HG03108 (cell line): ENCODE measurements around the gene PIP4P1.
"Not testable (repeated sequence)": the region's sequence is repeated elsewhere in the genome, so short reads cannot be mapped to it uniquely, and the experiment has no call there.

Source experiments
- ATAC-seq: cut with Tn5 transposase; IDR thresholded peaks from one replicate; pipeline ENCODE4 v1.9.1; 2021; ENCODE audit warnings: moderate library complexity; ENCODE audit not compliant: unreplicated experiment

PIP4P1 gene

GRCh38 chr14:20477211-20477876 lies 16.1 kb upstream of the PIP4P1 start:
- no peak for ATAC-seq

GRCh38 chr14:20476776-20477175 lies 15.5 kb upstream of the PIP4P1 start:
- no peak for ATAC-seq

DNA sequence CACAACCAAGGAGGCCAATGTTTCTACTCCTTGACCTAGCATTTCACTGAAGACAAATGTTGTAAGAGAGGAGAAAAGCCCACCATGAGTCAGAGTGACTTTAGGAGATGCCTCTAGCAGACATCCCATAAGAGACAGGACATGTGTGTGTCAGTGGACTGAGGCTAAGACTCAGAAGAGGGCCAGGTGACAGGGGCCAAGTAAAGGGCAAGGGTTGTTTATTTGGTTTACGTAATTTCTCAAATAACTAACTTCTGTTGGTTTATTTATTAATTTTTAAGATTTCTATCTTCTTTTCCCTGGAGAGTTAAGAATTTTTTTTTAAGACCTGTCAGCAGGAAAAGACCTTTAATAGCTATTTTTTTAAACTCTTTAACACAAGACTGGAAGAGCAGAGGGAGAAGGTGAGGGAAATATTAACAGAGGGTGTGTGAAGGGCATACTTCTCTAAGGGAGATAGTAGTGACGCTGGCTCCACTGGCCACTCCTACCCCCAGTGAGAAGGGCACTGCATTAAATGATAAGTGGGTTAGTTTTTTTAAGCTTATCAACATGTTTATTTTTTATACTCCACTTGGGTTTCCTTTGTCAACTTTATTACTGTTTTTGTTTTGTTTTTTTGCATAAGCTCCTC lies 11.4 kb upstream of the PIP4P1 start:
- no peak for ATAC-seq

- ATAC-seq = no peak
Measured at GRCh38 chr14:20470603-20470901, 9.3 kb upstream of the PIP4P1 start.

DNA sequence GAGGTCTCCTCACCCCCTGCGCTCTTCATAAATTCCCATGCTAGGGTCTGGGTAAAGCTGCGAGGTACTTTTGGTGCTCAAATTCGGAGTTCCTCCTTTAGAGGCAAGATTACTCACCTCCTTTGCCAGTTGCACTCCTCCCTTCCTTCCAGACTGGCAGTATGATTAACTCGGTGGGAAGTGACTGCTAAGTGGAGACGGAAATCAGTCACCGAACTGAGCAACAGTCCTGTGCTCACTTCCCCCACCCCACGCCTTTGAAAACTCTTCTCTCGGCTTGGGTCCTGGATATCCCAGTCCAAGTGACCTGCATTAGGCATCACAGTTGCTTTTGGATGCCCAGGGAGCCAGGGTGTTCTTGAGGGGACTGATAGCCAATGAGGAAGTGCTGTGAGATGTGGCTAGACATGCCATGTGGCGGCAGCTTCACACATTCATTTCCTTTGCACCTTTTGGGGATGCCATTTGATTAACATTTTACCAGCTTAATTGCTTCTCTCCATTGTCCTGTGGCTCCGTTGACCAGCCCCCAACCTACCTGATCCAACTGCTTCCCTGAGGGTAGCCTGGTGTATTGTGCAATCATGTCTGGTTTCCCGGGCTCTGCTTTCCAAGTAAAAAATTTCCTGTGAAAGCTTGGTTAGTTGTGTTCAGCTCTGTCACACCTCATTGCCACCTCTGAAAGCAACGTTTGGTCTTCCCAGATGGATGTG lies 8.8 kb upstream of the PIP4P1 start:
- peak; percentile 27 for ATAC-seq

- ATAC-seq = peak; percentile 92
Measured at GRCh38 chr14:20469242-20469889, 8.1 kb upstream of the PIP4P1 start, which contains the start of gene PNP. PNP (plus strand) TSS chr14:20469406; CDS start chr14:20469525, 119 bp downstream.

DNA sequence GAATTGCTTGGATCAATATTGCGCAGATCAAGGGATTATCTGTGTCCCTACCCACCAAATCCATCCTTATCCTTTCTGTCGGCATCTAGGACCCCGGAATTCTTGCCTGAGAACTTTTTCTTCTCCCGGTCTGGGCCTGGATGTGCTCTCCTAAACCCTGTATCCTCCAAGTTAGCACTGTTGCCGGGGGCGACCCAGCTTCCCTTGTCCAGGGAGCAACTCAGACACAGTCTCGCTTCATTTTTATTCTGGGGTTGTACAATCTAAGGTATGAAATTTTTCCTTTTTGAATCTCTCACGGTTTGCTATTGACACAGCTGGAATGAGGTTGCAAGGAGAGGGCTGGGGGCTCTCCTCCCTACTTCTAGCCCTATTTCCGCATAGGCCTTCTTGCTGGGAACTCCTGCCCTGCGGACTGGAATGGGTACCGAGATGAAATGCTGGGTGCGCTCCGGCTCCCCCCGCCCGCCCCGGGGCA lies 7.6 kb upstream of the PIP4P1 start:
- no peak for ATAC-seq

DNA sequence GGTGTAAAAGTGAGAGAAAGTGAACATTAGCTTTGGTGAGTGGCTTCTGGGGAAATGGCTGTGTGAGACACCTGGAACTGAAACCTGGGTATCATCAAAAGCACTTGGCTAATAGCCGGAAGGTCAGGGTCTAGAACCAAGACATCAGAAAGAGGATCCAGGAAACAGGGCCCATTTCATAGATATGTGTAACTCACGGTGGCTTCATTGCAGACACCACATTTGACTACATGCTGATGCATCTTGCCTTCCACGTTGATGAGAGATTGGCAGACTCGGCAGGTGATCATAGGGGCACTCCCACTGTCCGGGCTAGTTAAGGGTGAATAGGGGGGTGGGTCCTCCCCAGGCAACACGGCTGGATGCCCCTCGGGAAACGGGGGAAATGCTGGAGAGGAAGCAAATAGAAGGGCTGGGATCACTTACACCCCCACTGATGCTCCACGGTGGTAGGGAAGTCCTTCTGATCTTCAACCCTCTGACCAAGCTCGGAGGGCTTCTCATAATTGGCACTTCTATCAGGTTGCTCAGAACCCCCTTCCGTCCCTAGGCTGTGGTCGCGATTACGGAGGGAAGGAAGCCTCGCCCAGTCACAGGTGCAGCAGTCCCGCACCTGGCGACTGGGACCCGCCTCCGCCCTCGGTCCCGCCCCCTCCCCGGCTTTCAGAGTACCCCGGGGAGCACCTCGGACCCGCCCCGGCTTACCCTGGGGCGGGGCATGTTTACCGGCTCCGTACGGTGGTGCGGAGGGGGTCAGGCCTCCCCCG lies 593 bp downstream of the PIP4P1 start:
- no peak for ATAC-seq

DNA sequence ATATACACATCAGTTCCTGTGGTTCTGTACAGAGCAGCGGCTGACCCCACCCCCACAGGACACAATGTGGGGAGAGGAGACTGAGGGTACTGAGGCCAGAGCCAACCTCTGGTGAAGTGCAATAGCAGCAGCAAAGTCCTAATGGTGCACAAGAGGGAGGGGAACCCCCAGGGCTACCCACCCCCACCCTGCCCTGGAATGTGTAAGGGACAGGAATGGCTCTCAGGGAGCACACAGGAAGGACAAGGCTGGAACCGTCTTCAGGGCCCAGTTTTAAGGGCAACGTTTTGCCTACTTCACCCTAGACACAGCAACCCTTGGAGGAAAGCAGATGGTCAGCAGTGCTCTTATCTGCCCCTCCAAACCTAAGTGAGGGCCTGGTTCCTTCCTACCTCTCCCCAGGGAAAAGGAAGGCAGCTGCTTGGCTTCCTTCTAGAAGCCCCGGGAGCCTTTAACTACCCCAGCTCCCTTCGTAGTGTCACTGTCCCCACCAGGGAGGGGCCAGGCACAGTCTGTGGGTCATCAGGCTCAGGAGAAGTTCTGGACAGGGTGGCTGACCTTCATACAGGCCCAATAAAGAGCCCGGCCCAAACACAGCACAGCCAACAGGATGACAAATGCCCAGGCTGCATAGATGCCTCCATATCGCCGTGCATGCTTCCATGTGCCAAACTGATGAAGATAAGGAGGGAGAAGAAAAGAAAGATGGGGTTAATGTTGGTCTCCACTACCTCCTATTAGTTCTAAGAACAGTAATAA lies 3.0 kb downstream of the PIP4P1 start:
- ATAC-seq = no peak

- ATAC-seq = no peak
Measured at GRCh38 chr14:20456971-20457370, 4.3 kb downstream of the PIP4P1 start.

DNA sequence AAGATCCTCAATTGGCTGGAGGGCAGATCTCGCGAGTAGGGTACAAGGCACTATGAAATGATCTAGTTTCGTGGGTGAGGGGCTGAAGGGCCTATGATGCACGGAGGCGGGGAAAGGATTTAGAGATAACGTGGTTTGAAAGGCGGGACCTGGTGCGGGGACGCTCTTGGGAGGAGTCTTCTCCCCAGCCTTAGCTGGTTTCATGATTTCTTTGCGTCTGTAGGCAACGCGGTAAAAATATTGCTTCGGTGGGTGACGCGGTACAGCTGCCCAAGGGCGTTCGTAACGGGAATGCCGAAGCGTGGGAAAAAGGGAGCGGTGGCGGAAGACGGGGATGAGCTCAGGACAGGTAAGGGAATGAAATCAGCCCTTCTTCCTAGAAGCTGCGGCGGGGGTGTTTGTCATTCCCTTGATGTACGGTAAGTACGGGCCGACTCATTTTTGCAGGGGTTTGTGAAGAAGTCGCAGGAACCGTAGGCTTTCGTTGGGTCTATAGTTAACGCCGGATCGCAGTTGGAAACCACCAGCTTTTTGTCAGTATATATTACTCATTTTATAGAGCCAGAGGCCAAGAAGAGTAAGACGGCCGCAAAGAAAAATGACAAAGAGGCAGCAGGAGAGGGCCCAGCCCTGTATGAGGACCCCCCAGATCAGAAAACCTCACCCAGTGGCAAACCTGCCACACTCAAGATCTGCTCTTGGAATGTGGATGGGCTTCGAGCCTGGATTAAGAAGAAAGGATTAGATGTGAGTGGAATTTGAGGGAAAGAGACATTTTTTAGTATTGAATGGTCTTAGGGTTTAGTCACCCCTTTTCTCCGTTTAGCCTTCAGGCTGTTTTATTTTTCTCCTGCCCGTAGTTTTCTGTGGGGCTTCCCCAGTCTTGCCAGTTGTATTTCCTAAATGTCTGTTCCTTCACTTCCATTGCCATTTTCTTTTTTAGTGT lies 5.6 kb downstream of the PIP4P1 start:
- ATAC-seq = peak; percentile 22

DNA sequence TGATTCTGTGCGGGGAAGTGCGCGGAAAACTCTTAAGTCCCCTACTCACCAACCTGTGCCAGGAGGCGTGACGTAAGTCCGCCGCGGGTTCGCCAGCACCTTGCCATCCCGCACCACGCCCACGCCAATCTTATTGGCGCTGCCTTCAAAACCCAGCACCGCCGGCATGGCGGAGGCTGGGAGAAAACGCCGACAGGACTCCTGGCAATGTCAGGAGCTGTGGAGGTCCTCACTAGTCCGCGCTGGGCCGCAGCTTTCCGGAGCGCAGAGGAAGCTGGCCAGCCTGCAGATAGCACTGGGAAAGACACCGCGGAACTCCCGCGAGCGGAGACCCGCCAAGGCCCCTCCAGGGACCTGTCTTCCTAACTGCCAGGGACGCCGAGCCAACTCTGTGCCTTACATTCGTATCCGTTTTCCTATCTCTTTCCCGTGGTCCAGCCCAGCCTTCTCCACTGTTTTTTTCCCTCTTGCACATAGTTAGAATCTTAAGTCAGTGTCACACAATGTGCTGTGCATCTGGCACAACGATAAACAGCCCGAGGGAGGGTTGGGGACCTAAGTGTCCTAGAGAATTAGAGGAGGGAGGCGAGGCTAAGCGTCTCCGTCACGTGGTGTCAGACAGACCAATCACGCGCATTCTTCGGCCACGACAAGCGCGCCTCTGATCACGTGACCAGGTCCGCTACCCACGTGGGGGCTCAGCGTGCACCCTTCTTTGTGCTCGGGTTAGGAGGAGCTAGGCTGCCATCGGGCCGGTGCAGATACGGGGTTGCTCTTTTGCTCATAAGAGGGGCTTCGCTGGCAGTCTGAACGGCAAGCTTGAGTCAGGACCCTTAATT lies 6.5 kb downstream of the PIP4P1 start, which contains the start of the genes APEX1 and OSGEP:
Gene APEX1 (plus strand): TSS at position 711 of the 839 bp plus-strand sequence. CDS start 420 bp downstream, outside the sequence.
Gene OSGEP (minus strand): TSS at position 297 of the 839 bp plus-strand sequence. CDS start 129 bp downstream, at position 168.
- ATAC-seq = peak; percentile 80

GRCh38 chr14:20452831-20453230 lies 8.4 kb downstream of the PIP4P1 start:
- ATAC-seq = not testable (repeated sequence)

GRCh38 chr14:20446889-20447288 lies 14.3 kb downstream of the PIP4P1 start:
- no peak for ATAC-seq

DNA sequence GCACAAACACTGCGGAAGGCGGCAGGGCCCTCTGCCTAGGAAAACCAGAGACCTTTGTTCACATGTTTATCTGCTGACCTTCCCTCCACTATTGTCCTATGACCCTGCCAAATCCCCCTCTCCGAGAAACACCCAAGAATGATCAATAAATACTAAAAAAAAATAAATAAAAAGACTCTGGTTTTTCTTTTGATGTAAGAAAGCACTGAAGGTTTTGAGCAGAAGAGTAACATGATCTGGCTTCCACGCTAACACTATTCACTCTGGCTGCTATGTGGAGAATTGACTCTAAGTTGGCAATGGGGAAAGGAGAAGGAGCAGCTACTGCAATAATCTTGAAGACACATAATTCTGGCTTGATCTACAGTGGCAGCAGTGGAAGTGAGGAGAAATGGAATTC lies 17.6 kb downstream of the PIP4P1 start:
- ATAC-seq = not testable (repeated sequence)

DNA sequence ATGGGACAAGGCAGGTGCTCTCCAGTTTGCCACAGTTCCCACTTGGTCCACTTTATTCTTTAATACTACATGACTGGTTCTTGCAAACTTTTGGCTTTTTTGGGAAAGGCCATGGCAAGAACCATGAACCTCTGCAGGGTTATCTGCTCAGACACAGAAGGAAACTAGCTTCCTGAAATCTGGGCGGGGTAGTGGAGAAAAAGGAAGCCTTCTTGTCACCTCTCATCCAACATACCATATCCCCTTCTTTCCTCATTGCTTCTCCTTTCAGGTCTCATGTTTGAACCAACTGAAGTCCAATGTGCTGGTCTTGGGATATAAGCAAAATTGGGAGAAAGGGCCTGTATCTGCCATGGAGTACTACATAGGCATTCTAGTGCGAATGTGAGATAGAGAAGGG lies 19.8 kb downstream of the PIP4P1 start:
- no peak for ATAC-seq

GRCh38 chr14:20440882-20441281 lies 20.4 kb downstream of the PIP4P1 start:
- ATAC-seq = no peak

DNA sequence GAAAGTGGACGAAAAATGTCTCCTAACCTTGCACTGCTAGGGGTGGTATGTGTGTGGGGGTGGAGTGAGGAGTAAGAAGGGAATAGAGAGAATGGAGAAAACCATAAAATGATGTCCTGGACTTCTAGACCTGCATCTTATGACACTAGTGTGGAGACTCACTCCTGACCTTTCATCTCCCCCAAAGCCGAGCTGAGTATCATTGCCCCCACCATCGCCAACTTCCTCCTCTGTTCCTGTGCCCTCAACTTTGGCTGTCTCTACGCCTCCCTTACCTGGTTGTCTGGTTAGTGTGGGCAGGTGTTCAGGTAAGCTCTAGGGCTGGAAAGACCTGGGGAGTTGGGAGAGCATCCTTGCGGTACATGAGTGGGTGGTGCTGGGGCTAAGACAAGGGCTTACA lies 20.8 kb downstream of the PIP4P1 start:
- ATAC-seq = no peak
